Smooth muscle cell of the umbilical artery (primary cell): Measurements from ENCODE around the gene FUT6. TPM values are rescaled to one million over a fixed set of nuclear protein-coding genes. Genes with fewer than 3 reads are reported as not detected.

ENCODE experiments used
- total RNA-seq: library from RNA; depleted of rRNA; stranded (reverse); fragments of >200 nt; gene quantifications from 2 replicates; pipeline ENCODE4 v1.2.3, GENCODE V29; 2014

The FUT6 gene
- not detected in 2 replicates for total RNA-seq

DNA sequence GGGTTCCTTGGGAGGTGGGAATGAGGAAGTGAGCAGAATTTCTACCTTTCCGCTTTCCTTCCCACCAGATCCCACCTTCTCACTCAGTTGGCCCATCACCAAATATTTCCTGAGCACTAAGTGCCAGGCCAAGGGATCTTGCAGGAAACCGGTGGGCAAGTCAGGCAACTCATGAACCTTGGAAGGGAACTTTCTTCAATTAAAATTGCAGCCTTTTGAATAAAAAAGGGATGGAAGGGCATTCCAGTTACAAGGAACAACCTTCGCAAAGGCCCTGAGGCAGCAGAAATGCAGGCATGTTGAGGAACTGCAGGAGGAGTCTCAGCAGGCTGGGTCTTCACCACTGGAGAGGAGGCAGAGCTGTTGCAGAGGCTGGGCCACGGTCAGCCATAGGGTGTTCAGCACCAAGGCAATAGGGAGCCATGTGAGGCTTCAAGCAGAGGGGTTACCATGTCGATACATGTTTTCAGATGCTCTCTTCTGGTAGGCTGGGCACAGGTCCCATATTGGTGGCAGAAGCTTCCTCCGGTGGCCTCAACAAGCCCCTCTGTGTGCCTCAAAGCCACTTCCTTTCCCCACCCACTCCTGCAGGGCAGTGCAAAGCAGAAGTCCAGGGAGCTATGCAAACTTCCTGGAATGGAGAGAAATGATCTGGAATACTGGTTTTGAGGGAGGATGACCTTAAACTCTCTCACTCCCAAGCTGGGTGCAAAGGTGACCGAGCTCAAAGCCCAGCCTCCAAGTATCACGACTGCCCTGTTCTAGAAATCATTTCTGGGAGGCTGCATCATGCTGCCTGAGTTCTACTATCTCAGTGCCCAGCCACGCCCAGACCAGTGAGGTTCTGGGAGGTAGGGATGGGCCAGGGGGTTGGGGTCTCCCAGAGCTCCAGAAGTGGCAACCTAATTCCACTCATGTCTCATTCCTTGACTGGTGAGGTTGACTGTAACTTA, at the start of gene FUT6:
Gene FUT6 (minus strand): TSS at position 638 of the 953 bp plus-strand sequence. CDS start 7,135 bp downstream, outside the sequence.

GRCh38 chr19:5851302-5851701, 11.8 kb upstream of the FUT6 start, which contains the start of gene FUT3:
Gene FUT3, minus strand, starts transcription at chr19:5851449.

GRCh38 chr19:5804516-5805461, 34.7 kb downstream of the FUT6 start, which contains the start of gene NRTN:
Gene NRTN, plus strand, starts transcription at chr19:5805067. Its CDS starts 19,099 bp downstream, at chr19:5824166.

GRCh38 chr19:5790559-5791520, 48.7 kb downstream of the FUT6 start, which contains the start of gene DUS3L:
Gene DUS3L, minus strand, starts transcription at chr19:5791163. Its CDS starts 22 bp downstream, at chr19:5791141.

DNA sequence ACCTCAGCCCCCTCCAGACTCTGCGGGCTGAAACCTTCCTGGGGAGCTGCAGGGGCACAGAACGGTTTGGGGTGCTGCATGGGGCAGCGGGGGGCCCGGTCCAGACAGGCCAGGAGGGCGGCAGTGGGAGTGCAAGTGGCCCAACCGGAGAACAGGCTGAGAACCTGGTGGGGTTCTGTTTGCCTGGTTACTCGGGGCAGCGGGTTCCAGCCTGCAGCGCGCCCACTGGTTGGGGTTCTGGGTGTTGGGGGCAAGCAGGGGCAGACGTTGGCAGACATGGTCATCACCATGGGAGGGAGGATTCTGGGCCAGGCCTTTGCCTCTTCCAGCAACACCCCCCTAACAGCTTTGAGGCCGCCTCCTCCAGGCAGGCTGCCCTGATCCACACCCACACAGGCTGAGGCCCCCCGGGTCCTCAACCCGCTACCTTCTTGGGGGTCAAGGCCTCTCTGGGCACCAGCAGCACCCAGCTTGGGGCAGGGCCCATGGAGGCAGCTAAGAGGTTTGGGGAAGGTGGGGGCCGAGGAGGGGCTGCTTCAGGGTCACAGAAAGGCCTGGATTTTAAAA, 54.8 kb downstream of the FUT6 start, which contains the start of gene PRR22:
Gene PRR22 (minus strand): TSS at position 166 of the 567 bp plus-strand sequence. CDS start 86 bp downstream, at position 80.

Other genes starting within 250 kb of the FUT6 start
- 37.4 and 50.6 TPM in 2 replicates for gene SAFB2, start 216.9 kb downstream of the FUT6 start, total RNA-seq
- gene SAFB, start 216.6 kb downstream of the FUT6 start, total RNA-seq: 36.5 and 44.3 TPM in 2 replicates
- gene MICOS13, start 159.2 kb downstream of the FUT6 start, total RNA-seq: 12.9 and 28.5 TPM in 2 replicates
- 8.7 and 21.7 TPM in 2 replicates for gene HSD11B1L, start 158.7 kb downstream of the FUT6 start, total RNA-seq
- gene RPL36, start 149.4 kb downstream of the FUT6 start, total RNA-seq: 215 and 555 TPM in 2 replicates
- 169 and 180 TPM in 2 replicates for gene LONP1, start 119.6 kb downstream of the FUT6 start, total RNA-seq
- not detected in 2 replicates for gene CATSPERD, start 119.1 kb downstream of the FUT6 start, total RNA-seq
- 0.18 and 0.30 TPM in 2 replicates for gene PRR22, start 55.0 kb downstream of the FUT6 start, total RNA-seq
- 13.7 and 14.3 TPM in 2 replicates for gene DUS3L, start 48.5 kb downstream of the FUT6 start, total RNA-seq
- gene NRTN, start 34.6 kb downstream of the FUT6 start, total RNA-seq: not detected in 2 replicates
- not detected in 2 replicates for gene FUT3, start 11.7 kb upstream of the FUT6 start, total RNA-seq
- not detected in 2 replicates for gene FUT5, start 30.8 kb upstream of the FUT6 start, total RNA-seq
- 146 and 201 TPM in 2 replicates for gene NDUFA11, start 64.1 kb upstream of the FUT6 start, total RNA-seq
- gene VMAC, start 65.2 kb upstream of the FUT6 start, total RNA-seq: 3.5 and 5.0 TPM in 2 replicates
- gene CAPS, start 74.6 kb upstream of the FUT6 start, total RNA-seq: 1.9 and 2.4 TPM in 2 replicates
- 23.8 and 45.3 TPM in 2 replicates for gene RANBP3, start 138.4 kb upstream of the FUT6 start, total RNA-seq